ENCODE results near the gene SLCO2A1.

The SLCO2A1 gene

GRCh38 chr3:134044459-134044858, 14.7 kb upstream of the SLCO2A1 start:
- Histone ChIP-seq H3K36me3 (replicated peaks; ENCODE audit: insufficient read depth, low read length) (no peaks in the 10 kb centered on the region), H3K4me2 (ENCODE audit: low read depth, low read length) (no peak overlapping the region), H3K27ac (ENCODE audit: low read length) (no peak overlapping the region), H4K20me1 (ENCODE audit: insufficient read depth, low read length) (no peaks in the 10 kb centered on the region), H3K4me3 (ENCODE audit: low read length) (no peak overlapping the region), H3F3A (ENCODE audit: insufficient read depth, low read length) (no peaks in the 10 kb centered on the region), H3K4me1 (ENCODE audit: low read length) (no peaks in the 10 kb centered on the region), H3K27me3 (replicated peaks; ENCODE audit: insufficient read depth, low read length) (no peaks in the 10 kb centered on the region), H3K9ac (ENCODE audit: low read length) (no peak overlapping the region), H3K9me3 (replicated peaks; ENCODE audit: insufficient read depth, low read length) (no peaks in the 10 kb centered on the region), H3K9me2 (replicated peaks; ENCODE audit: insufficient read depth, low read length) (no peaks in the 10 kb centered on the region), H2AFZ (ENCODE audit: low read length) (no peak overlapping the region), H3K79me2 (ENCODE audit: low read length) (no peaks in the 10 kb centered on the region)
- DNase-seq: no peak
- TF ChIP-seq, protein P1, sequence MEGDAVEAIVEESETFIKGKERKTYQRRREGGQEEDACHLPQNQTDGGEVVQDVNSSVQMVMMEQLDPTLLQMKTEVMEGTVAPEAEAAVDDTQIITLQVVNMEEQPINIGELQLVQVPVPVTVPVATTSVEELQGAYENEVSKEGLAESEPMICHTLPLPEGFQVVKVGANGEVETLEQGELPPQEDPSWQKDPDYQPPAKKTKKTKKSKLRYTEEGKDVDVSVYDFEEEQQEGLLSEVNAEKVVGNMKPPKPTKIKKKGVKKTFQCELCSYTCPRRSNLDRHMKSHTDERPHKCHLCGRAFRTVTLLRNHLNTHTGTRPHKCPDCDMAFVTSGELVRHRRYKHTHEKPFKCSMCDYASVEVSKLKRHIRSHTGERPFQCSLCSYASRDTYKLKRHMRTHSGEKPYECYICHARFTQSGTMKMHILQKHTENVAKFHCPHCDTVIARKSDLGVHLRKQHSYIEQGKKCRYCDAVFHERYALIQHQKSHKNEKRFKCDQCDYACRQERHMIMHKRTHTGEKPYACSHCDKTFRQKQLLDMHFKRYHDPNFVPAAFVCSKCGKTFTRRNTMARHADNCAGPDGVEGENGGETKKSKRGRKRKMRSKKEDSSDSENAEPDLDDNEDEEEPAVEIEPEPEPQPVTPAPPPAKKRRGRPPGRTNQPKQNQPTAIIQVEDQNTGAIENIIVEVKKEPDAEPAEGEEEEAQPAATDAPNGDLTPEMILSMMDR (IDR thresholded peaks at IDR 0.05; ENCODE audit: low read length): no peak
- TF ChIP-seq EZH2phosphoT487 (IDR thresholded peaks at IDR 0.05; ENCODE audit: low read length): no peak
- no peak for TF ChIP-seq EZH2 (optimal IDR thresholded peaks at IDR 0.05; ENCODE audit: low read depth, low read length)

DNA sequence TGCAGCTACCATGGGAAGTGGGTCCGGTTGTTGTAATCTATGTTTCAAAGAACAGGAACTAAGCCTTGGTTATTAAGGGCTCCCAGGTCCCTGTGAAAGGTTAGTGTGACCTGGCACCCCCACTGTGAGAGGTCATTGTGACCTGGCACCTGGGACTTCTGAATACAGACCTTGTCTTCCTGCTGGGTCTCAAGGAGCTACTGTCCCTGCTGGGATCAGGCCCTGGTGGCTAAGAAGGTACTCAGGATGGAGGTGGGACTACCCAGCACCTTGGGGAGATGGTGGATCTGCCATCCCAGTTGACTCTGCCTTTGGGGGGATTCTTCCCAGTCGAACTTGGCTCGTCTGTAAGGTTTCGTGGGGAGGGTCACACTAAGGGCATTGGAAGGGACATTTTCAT, 10.3 kb upstream of the SLCO2A1 start:
- no peaks in the 10 kb centered on the region for H3K79me2 ChIP-seq (ENCODE audit: low read length)
- no peak overlapping the region for H3K27ac ChIP-seq (ENCODE audit: low read length)
- no peak overlapping the region for H3K4me3 ChIP-seq (ENCODE audit: low read length)
- H3K4me2 ChIP-seq (ENCODE audit: low read depth, low read length): no peak overlapping the region
- no peak for TF ChIP-seq EZH2 (optimal IDR thresholded peaks at IDR 0.05; ENCODE audit: low read depth, low read length)
- TF ChIP-seq, protein P1 (IDR thresholded peaks at IDR 0.05; ENCODE audit: low read length): no peak
- TF ChIP-seq EZH2phosphoT487 (IDR thresholded peaks at IDR 0.05; ENCODE audit: low read length): no peak
- H3K36me3 ChIP-seq (replicated peaks; ENCODE audit: insufficient read depth, low read length): no peaks in the 10 kb centered on the region
- H3F3A ChIP-seq (ENCODE audit: insufficient read depth, low read length): no peaks in the 10 kb centered on the region
- no peaks in the 10 kb centered on the region for H3K27me3 ChIP-seq (replicated peaks; ENCODE audit: insufficient read depth, low read length)
- no peak overlapping the region for H2AFZ ChIP-seq (ENCODE audit: low read length)
- H3K9me3 ChIP-seq (replicated peaks; ENCODE audit: insufficient read depth, low read length): no peaks in the 10 kb centered on the region
- H4K20me1 ChIP-seq (ENCODE audit: insufficient read depth, low read length): no peaks in the 10 kb centered on the region
- H3K9me2 ChIP-seq (replicated peaks; ENCODE audit: insufficient read depth, low read length): no peaks in the 10 kb centered on the region
- no peaks in the 10 kb centered on the region for H3K4me1 ChIP-seq (ENCODE audit: low read length)
- no peak overlapping the region for H3K9ac ChIP-seq (ENCODE audit: low read length)
- DNase-seq: no peak

GRCh38 chr3:134039161-134039862, 9.6 kb upstream of the SLCO2A1 start:
- Histone ChIP-seq H3K27ac (ENCODE audit: low read length) (no peak overlapping the region), H3K9ac (ENCODE audit: low read length) (no peak overlapping the region), H3K4me3 (ENCODE audit: low read length) (no peak overlapping the region), H3K36me3 (replicated peaks; ENCODE audit: insufficient read depth, low read length) (no peaks in the 10 kb centered on the region), H3K4me2 (ENCODE audit: low read depth, low read length) (no peak overlapping the region), H3F3A (ENCODE audit: insufficient read depth, low read length) (no peaks in the 10 kb centered on the region), H3K27me3 (replicated peaks; ENCODE audit: insufficient read depth, low read length) (no peaks in the 10 kb centered on the region), H3K9me3 (replicated peaks; ENCODE audit: insufficient read depth, low read length) (no peaks in the 10 kb centered on the region), H3K79me2 (ENCODE audit: low read length) (no peaks in the 10 kb centered on the region), H3K4me1 (ENCODE audit: low read length) (no peaks in the 10 kb centered on the region), H2AFZ (ENCODE audit: low read length) (no peak overlapping the region), H4K20me1 (ENCODE audit: insufficient read depth, low read length) (no peaks in the 10 kb centered on the region), H3K9me2 (replicated peaks; ENCODE audit: insufficient read depth, low read length) (no peaks in the 10 kb centered on the region)
- no peak for DNase-seq
- TF ChIP-seq EZH2 (optimal IDR thresholded peaks at IDR 0.05; ENCODE audit: low read depth, low read length) (no peak), EZH2phosphoT487 (IDR thresholded peaks at IDR 0.05; ENCODE audit: low read length) (no peak)
- TF ChIP-seq, protein P1 (IDR thresholded peaks at IDR 0.05; ENCODE audit: low read length): no peak

Data from MM.1S (cell line).